ENCODE measurements around the gene SMAD5. TPM values are rescaled to one million over a fixed set of nuclear protein-coding genes. Genes with fewer than 3 reads are reported as not detected.

The SMAD5 gene
- total and polyA plus RNA-seq, 2 of the 4 experiments (the other 2 are of a cell fraction) = 37.4 to 101 TPM

- no peak overlapping the region for H2BK5ac ChIP-seq (ENCODE audit: low read depth, low read length, poor library complexity, severe bottlenecking)
- dilution Hi-C loops (cut with HindIII; ENCODE audit: low sequenced_read_pairs, unreplicated experiment) = no loop called here
- ATAC-seq (ENCODE audit: low read depth) = no peak
- peaks cover 16% of the 10 kb centered on the region for H3K27me3 ChIP-seq (ENCODE audit: control insufficient read depth, insufficient read depth, low read length)
- H2AFZ ChIP-seq (replicated peaks; ENCODE audit: low read length, poor library complexity) = no peak overlapping the region
- no peaks in the 10 kb centered on the region for H3K9me1 ChIP-seq (ENCODE audit: insufficient read depth, low read length)
- H2AK9ac ChIP-seq (replicated peaks; ENCODE audit: low read depth, low read length, poor library complexity) = no peak overlapping the region
- H2BK20ac ChIP-seq (ENCODE audit: low read depth, low read length) = no peak overlapping the region
- H3K4me2 ChIP-seq (ENCODE audit: low read depth, low read length) = no peak overlapping the region
- H3K36me3 ChIP-seq (ENCODE audit: control insufficient read depth, insufficient read depth, low read length) = no peaks in the 10 kb centered on the region
- in situ Hi-C loops (cut with MboI; ENCODE audit: low sequenced_read_pairs) = loop anchor here (25.0 kb wide), 1 partner anchor 654 kb away; no protein-coding TSS in a partner anchor
- no peak for DNase-seq
- no peak overlapping the region for H3K56ac ChIP-seq (ENCODE audit: extremely low read depth, insufficient read depth, low read length)
- H3K23ac ChIP-seq (ENCODE audit: low read depth, low read length) = no peak overlapping the region
- no peak overlapping the region for H3K9ac ChIP-seq (ENCODE audit: low read depth, low read length)
- peaks cover 3% of the 10 kb centered on the region; the same call in 1 of the 2 replicates for H4K20me1 ChIP-seq (ENCODE audit: insufficient read depth, low read length)
- no peak overlapping the region for H2AK5ac ChIP-seq (ENCODE audit: low read depth, low read length)
- no peak overlapping the region for H3K18ac ChIP-seq (ENCODE audit: low read depth, low read length)
- ChIA-PET CTCF (no interaction called here), POLR2A (ENCODE audit: unreplicated experiment) (no interaction called here)
- H3K14ac ChIP-seq (replicated peaks; ENCODE audit: low read depth, low read length) = no peak overlapping the region
- WGBS, 2 experiments (ENCODE audit: extremely low coverage in 2 of 2, insufficient read length in 1 of 2) = 57% methylated on average over 5 of the region's 8 CpGs; no CpG with 5 or more reads in 1 of the 2 experiments
- H3K4me1 ChIP-seq (ENCODE audit: control insufficient read depth, insufficient read depth, low read length) = no peaks in the 10 kb centered on the region
- no peak overlapping the region for H2BK120ac ChIP-seq (ENCODE audit: low read depth, low read length)
- no peak overlapping the region for H4K8ac ChIP-seq (ENCODE audit: low read depth in 2 of 2, low read length in 2 of 2)
- H2BK15ac ChIP-seq (ENCODE audit: low read depth, low read length) = no peak overlapping the region
- no TSS peak for BruUV-seq (replicated peaks)
- no peak overlapping the region for H4K91ac ChIP-seq (ENCODE audit: insufficient read depth, low read depth, low read length)
- H4K5ac ChIP-seq (ENCODE audit: low read depth, low read length) = no peak overlapping the region
- intact Hi-C loops (cut with micrococcal nuclease) = loop anchor here (10.0 kb wide), 1 partner anchor 651 kb away; no protein-coding TSS in a partner anchor
- H3K9me3 ChIP-seq (ENCODE audit: control insufficient read depth, insufficient read depth, low read length) = peaks cover 2% of the 10 kb centered on the region; the same call in 1 of the 2 replicates
- no peak overlapping the region for H3K4me3 ChIP-seq (ENCODE audit: insufficient read depth, low read depth, low read length)
- no peak overlapping the region for H3K4ac ChIP-seq (ENCODE audit: low read depth, low read length)
- no peak overlapping the region for H3K27ac ChIP-seq (ENCODE audit: insufficient read depth, low read length)
- no peak for TF ChIP-seq ELK1 (IDR thresholded peaks at IDR 0.05; ENCODE audit: borderline replicate concordance, low read depth, low read length)
- TF ChIP-seq RAD21 (IDR thresholded peaks at IDR 0.05; ENCODE audit: low read length) = no peak
- no peak for TF ChIP-seq NFE2L2 (IDR thresholded peaks at IDR 0.05; ENCODE audit: low read depth, low read length)
- TF ChIP-seq CEBPB (IDR thresholded peaks at IDR 0.05; ENCODE audit: low read depth, low read length) = no peak
- TF ChIP-seq CTCF (conservative IDR thresholded peaks at IDR 0.05; ENCODE audit: low read depth, low read length) = no peak
- TF ChIP-seq POLR2A (IDR thresholded peaks at IDR 0.05; ENCODE audit: low read depth, low read length) = no peak
- no peak for TF ChIP-seq MAFK (IDR thresholded peaks at IDR 0.05; ENCODE audit: low read depth, low read length)
- no peak for TF ChIP-seq MAZ (IDR thresholded peaks at IDR 0.05; ENCODE audit: borderline replicate concordance, low read depth, low read length)
- no peak for TF ChIP-seq BHLHE40 (IDR thresholded peaks at IDR 0.05; ENCODE audit: low read depth, low read length)
- no peak for TF ChIP-seq RCOR1 (IDR thresholded peaks at IDR 0.05; ENCODE audit: insufficient replicate concordance, low read length)
- no peak for TF ChIP-seq FOS (IDR thresholded peaks at IDR 0.05; ENCODE audit: low read depth, low read length)
- TF ChIP-seq SMC3 (IDR thresholded peaks at IDR 0.05; ENCODE audit: low read depth, low read length) = no peak
- no peak for TF ChIP-seq CHD1 (IDR thresholded peaks at IDR 0.05; ENCODE audit: low read depth, low read length)
- no peak for TF ChIP-seq MXI1 (IDR thresholded peaks at IDR 0.05; ENCODE audit: borderline replicate concordance, low read depth, low read length)
- TF ChIP-seq, protein P1, sequence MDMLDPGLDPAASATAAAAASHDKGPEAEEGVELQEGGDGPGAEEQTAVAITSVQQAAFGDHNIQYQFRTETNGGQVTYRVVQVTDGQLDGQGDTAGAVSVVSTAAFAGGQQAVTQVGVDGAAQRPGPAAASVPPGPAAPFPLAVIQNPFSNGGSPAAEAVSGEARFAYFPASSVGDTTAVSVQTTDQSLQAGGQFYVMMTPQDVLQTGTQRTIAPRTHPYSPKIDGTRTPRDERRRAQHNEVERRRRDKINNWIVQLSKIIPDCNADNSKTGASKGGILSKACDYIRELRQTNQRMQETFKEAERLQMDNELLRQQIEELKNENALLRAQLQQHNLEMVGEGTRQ (IDR thresholded peaks at IDR 0.05; ENCODE audit: low read depth, low read length) = no peak
- no peak for TF ChIP-seq RFX5 (IDR thresholded peaks at IDR 0.05; ENCODE audit: low read depth, low read length)
- H3K79me1 ChIP-seq (ENCODE audit: low read depth in 1 of 2, low read length in 2 of 2) = no peaks in the 10 kb centered on the region
Measured at GRCh38 chr5:136216230-136216629, 83.6 kb downstream of the SMAD5 start.
